ENCODE results near the gene FRMD4B.

GRCh38 chr3:69189487-69189886 is 196.4 kb downstream of the FRMD4B start:
- TF ChIP-seq EZH2 (IDR thresholded peaks at IDR 0.05; ENCODE audit: borderline replicate concordance, low read length) (no peak), CTCF (IDR thresholded peaks at IDR 0.05; ENCODE audit: low read length) (no peak)

Data from OCI-LY1 (cell line).